Stimulated activated CD8-positive, alpha-beta memory T cell treated with anti-CD3 and anti-CD28 coated beads, Interleukin-15, amount 100 ng/mL, for 24 hours (primary cell): Measurements from ENCODE around the gene SLC4A7.
"Not testable (repeated sequence)": the region's sequence is repeated elsewhere in the genome, so short reads cannot be mapped to it uniquely, and the experiment has no call there.

ENCODE experiments used
- DNase-seq: peaks from one replicate; pipeline ENCODE4 v3.0.0-alpha.2; 2020; ENCODE audit warnings: low read depth

Gene SLC4A7

DNA sequence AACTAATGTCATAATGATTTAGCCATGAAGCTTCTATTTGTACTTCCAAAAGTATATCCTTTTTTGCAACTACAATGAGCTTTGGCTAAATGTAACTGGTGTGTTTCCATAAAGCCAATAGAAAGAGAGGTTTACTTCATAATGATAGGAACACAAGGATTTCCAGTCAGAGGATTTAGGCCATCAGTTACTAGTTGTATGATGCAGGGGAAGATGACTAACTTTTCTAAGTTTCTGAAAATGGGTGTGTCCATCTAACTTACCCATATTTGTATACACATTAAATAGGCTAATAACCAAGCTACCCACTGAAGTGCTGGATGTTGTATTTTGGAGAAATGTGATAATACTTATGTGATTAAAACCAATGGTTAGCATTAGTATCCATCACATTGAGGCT is 55.7 kb downstream of the SLC4A7 start:
- DNase-seq: no peak

DNA sequence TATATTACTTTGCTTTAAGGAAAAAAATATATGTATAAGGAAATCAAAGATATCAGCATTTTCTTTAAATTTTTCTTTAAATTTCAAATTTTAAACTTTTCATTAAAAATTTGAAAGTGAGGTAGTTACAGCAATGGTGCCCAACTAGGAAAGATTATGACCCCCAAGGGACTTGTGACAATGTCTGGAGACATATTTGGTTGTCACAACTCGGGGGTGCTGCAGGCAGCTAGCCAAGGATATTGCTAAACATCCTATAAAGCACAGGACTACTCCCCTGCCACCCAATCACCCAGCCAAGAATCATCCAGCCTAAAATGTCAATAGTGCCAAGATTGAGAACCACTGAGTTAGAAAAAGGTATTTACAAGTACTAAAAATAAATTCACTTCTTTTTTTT is 57.3 kb downstream of the SLC4A7 start:
- no peak for DNase-seq

DNA sequence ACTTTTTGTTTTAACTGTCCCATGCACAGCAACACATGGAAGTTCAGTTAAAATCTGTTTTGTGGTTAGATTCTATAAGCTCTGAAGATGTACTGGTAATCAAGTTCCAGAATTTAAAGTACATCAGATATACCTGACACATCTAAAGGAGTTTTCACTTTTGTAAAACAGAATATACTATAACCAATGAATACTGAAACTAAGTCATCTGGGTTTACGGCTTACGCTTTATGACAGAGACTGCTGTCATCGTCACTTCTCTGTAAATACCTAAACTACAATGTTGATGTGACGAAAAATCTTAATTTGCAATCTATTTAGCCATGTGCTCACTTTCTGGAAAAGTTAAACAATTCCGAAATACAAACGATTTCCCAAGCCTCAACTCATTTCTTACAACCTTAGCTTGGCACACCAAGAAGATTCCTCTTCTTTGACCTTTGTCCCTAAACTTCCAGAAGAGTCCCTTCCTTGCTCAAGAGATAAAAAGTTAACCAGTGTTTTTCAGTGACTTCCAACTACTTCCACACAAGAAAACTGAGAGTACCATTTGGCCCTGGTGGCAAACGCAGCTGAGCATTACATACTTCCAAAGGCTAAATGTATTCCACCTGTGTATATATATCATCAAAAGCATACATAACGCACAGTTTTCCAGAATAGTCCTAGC is 58.2 kb downstream of the SLC4A7 start:
- DNase-seq: no peak

DNA sequence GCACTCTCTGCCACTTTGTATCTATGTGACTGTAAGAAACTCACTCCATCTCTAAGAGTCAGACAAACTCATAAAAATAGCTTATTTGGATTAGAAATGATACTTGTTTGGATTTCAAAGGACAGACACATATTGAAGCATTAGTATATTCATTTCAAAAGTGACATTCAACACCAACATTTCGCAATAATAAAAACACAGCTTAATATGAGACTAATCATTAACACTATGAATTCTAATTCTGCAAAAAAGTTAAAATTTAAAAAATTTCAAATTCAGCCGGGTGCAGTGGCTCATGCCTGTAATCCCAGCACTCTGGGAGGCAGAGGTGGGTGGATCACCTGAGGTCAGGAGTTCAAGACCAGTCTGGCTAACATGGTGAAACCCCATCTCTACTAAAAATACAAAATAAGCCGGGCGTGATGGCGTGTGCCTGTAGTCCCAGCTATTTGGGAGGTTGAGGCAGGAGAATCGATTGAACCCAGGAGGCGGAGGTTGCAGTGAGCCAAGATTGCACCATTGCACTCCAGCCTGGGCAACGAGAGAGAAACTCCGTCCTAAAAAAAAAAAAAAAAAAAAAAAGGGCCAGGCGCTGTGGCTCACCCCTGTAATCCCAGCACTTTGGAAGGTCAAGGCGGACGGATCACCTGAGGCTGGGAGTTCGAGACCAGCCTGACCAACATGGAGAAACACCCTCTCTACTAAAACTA is 59.2 kb downstream of the SLC4A7 start:
- not testable (repeated sequence) for DNase-seq

DNA sequence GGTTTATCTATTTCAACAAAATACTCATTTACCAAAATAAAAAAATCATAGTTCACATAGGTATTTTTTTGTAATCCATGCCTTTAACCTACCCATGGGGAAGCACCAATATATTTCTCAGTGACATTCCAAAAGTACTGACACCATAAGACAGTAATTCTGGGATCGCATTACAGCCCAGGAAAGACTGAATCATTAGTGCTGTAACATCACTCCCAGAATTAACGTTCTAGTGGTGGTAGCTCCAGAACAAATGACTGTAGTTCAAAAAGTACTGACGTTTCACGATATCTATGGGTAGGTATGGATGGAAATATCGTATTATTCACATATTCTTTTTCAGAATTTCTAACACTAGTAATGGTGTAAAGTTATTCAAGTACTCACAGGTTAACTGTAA is 60.7 kb downstream of the SLC4A7 start:
- DNase-seq: no peak

DNA sequence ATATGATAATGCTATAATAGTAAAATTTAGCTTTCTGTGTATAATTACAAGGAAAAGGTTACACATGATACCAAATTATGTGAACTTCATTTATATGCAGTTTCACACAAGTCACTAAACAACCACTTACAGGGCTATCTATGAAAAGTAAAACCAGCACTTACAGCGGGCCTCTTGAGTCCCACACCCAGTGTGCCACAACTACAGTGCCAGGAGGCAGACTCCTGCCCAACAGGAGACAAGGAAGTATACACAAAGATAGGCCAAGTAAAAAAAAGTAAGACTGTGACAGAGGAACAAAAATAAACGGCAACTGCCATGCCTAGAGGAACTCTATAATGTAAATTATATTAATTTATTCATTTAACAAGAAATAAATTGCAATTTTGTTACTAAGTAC is 61.6 kb downstream of the SLC4A7 start:
- DNase-seq: no peak

DNA sequence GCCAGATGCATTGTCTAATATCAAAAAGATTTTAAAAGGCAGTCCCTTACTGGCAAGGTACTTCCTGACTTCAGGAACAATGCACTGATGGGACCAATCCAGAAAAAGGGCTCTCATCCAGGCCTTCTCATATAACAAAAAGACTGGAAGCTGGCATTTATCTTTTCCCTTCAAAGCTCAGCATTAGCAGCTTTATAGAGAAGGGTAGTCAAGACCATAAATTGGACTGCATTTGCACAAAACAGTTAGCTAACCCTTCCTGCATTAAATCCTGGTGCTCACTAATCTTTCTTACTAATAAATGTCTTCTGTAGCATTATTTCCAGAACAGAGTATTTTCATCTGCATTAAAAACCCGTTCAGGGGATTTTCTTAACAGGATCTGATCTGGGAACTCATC is 69.0 kb downstream of the SLC4A7 start:
- no peak for DNase-seq

DNA sequence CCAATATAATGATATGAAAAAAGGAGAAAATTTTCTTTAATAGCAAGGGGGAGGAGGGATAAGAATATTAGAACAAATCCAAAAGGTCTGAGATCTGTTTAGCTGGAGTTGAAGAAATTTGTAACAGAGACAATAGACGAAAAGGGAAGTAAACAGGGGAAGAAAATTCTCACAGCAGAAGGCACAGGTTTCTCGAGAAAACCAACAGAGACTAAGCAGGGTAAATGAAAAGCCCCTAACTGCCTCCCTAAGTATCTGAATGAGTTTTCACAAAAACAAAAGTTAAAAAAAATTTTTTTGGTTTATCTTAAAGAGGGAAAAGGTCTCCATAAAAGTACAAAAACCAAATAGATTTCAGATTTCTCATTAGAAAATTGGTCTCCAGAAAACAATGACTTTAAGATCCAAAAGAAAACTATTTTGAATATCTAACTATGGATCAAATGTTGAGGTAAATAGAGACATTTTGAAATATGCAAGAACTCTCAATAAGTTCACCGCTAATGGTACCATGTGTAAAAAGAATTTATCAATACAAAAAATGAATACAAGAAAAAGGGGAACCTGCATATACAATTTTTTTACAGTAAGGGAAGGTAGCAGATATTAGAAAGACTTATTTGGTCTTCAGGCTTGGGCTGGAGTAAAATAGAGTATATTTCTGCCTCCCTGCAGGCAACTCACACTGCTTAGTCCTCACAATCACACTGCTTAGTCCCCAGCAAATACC is 91.1 kb downstream of the SLC4A7 start:
- no peak for DNase-seq

DNA sequence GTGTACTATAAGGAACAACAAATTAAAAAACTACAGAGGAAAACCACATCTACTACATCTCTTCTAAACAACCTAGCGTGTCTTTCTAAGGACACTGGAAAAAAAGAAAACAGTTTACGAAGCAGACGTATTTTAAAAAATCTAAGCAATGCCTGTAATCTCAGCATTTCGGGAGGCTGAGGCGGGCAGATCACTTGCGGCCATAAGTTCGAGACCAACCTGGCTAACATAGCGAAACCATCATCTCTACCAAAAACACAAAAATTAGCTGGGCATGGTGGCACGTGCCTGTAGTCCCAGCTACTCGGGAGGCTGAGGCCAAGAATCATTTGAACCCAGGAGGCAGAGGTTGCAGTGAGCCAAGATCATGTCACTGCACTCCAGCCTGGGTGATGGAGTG is 91.8 kb downstream of the SLC4A7 start:
- not testable (repeated sequence) for DNase-seq

DNA sequence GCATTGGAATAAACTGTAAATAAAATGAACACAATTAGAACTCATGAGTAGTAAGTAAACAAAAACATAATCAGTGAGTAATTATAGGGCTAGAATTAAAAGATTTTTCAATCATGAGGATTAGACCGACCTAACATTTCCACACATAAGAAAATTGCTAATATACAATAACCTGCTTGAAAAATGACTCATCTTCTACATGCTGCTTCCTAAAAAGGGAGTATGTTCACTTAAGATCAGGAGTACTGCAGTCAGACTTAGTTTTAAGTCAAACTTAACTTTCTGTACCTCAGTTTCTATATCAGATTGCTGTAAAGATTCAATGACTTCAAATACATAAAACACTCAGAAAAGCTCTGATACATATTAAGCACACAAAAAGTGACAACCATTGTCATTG is 92.4 kb downstream of the SLC4A7 start:
- no peak for DNase-seq

DNA sequence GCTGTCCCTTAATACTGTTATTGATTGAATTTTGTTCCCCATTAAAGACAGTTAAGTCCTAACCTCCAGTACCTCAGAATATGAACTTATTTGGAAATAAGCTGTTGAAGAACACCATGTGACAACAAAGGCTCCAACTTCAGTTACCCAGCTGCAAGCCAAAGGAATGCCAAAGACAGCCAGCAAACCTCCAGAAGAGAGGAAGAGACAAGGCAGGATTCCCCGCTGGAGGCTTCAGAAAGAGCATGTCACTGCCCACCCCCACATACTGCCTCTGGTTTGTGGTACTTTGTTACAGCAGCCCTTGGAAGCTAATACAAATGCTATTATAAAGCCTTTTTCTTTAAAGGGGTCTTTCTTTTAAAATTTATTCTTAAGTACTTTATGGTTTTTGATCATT is 96.6 kb downstream of the SLC4A7 start:
- DNase-seq: no peak

DNA sequence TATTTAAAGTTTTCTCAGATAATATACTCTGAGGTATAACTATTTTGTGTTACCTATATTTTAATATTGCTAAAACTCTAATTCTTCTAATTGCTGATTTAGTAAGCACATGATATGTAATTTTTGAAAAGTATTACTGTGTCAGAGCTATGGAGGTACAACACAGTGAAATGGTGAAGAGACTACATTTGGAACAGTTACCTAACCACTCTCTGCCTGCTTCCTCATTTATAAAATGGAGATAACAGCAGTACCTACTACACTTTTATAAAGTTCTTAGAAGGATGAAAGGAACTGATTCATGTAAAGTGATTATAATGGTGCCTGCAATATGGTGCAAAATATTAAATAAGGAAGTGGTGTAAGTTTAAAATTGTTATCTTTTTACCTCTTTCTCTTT is 98.7 kb downstream of the SLC4A7 start:
- no peak for DNase-seq

DNA sequence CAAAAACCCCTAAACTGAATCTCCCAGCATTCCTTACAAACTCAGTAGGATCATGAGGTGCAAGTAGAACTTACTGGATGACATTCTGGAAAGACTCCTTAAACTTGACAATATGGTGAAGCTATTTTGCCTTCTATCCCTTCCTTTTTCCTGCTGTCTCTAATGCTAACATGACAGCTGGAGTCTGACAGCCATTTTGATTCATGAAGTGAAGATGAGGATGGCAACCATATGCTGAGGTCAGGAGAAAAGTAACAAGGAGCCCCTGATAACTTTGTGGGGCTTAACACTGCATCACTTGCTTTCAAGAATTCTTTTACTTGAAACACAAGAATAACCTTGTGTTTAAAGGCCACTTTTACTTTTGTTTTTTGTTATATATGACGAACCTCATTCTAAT is 100.0 kb downstream of the SLC4A7 start:
- no peak for DNase-seq

DNA sequence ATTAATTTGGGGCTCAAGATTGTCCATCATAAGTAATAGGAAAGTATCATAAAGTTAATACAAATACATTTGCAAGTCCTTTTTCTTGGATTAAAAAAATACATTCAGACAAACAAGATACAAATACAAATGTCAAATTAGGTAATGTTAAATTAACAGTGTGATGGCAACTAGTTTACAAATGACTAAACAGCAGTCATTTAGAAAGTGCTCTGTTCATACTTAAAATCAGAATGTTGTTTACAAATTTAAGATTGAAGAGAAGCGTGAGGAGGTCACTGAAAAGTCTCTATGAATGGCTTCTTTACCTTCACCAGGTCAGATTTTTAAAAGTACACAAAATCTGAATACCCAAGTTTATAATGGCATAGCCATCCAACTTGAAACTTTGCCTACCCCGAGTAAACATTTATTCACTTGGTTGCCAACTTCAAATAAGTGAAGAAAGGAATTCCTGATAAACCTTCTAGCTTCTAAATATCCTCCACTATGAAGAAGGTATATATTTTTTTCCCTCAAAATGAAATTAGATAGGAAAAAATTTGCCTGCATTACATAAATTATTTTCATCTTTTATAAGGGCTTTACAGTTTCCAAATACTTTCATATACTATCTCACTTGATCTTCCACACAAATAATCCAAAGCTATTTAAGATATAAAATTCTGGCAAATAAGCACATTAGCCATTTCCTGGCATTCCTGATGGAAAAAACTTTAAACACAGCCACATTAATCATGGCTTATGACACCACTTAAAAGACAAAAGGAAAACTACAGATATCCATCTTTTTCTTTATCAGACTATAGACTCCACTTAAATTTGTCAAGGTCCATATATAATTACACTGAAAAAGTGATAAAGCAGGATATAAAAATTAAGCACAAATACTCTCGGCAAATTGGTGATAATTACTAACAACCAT is 103.5 kb downstream of the SLC4A7 start:
- DNase-seq: no peak

DNA sequence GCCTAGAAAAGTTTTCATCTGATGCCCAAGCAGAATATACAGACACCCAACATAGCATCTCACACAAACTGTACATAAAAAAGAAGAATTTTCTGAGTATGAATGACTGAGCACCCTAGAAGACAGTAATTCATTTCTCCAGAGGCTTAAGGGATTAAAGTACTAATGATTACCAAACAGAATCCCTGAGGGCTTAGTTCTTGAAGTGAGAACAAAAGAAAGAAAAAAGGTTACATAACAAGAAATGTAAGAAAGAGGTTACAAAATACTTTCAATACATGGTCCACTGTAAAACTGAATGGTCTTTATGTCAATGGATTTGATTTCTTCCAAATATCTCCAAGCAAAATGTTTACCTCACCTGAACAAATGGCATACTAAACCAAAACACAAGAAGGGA is 105.9 kb downstream of the SLC4A7 start:
- no peak for DNase-seq

DNA sequence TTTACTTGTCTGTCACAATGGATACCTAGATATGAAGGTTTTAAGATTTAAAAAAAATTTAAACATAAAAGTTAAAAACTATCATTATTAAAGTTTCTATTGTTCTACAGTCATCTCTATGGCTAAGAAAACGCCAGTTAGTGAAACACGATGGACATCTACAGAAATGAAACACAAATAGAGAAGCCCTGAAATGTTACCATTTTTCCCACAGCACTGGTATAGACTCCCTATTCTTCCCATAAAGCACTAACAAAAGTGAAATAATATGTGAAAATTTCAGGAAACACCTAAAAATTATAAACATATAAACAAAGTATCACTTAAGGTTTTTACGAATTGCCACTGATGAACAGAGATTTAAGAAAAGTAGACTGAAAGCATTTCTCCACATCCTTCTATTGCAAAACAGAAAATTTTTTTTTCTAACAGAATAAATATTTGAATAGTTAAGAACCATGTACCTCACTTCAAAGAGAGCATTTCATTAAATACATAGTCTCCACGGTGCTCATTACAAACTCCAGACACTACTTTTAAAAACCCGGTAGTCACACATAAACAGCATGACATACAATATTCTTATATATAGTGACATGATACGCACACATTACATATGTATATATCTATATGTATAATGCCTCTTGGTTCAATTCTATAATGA is 107.9 kb downstream of the SLC4A7 start:
- DNase-seq: no peak

DNA sequence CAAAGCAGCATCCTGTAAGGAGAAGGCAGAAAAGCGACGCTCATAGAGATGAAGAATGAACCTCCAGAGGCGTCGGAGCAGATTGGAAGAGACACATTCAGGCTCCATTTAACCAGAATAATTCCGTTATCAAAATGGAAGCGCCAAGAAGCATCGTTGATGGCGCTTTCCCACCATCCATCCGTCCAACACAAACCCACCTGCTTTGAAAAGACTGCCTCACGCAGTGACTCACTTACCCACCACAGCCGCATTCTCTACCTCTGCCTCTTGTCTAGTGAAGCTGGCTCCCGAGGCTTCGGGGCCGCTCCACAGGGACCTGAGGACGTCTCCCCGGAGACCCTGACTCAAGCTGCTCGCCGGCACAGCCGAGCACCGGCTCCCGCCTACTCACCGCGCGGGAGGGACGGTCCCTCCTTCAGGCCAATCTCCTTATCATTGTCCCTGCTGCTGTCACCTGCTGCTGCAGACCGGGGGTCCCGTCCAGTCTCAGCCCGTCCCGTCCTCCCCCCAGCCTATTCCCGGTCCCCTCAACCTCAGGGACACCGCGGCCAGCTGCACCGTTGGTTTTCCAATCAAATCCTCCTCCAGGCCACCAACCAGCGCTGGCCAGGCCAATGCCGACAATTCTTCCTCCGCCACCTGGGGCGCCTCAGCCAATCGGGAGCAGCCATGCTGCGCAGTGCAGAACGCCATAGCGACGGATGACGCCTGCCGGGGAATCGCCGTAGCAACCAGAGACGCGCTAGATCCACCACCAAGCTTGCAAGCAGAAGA is 115.2 kb downstream of the SLC4A7 start, which contains the start of gene NEK10:
Gene NEK10, minus strand, starts transcription at position 553 of the 777 bp plus-strand sequence. CDS start 16,501 bp downstream, outside the sequence.
- peak; percentile 79 for DNase-seq

DNA sequence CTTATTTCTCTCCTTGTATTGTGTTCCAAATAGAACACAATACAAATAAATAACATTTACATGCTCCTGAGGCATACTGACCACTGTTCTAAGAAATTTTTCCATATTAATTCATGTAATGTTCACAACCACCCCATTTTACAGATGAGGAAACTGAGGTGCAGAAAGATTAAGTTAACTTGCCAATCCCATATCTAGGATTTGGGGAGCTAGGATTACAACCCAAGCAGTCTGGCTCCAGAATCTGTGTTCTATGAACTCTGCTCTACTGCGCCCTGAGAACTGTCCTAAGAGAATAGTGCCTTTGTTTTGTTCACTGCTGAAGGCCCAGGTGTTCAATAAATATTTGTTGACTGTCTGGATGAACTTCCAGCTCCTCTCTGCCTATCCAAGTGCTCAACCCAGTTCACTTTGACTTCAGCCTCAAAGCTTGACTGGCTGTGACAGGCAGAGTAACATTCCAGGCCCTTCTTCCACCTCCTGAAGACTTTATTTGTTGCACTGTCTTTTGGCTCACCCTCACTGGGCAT is 118.1 kb downstream of the SLC4A7 start:
- DNase-seq: no peak

DNA sequence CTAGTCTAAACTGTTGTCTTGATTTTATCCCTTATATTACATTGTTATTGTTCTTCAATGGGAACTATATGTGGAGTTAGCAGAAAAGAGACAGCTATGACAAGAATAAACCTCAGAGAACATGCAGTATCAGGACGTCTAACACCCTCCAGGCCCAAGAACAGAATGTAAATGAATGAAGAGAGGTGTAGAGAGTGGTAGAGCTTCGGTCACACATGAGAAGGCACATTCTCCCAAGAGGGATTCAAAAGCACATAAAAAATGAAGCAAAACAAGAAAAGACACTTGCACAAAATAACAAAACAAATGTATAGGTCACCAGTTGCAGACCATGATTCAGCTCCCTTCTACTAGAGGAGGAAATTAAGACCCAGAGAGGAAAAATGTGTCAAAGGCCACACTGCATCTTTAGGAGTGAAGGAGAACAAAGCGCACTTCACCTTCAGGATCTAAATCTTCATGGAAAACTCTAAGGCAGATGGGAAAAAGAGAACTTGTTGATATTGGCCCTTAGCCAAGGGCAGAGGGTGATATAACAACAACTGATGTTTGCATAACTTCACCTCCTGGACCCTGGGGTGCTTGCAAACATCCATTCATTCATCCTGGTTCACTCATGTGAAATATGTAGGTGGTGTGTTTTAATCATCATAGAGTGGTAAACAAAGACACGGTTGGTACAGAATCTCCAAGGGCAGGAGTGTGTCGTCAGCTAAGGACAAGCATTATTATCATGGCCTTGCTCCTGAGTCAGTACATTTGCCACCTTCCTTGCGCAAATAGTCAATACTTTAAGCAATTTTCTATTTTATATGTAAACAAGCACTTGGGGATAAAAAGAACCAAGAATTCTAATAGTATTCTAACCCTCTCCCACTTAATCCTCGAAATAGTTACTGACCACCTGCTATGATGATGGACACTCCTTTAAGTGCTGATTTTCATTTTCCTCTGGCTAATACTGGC is 123.8 kb downstream of the SLC4A7 start:
- DNase-seq: no peak
